Ishikawa (cell line): Measurements from ENCODE around the gene PUM1.

Experiments used
- CEBPB ChIP-seq: IDR thresholded peaks from 2 replicates; pipeline ENCODE4 v1.6.1; 2012
- CREB1 ChIP-seq: IDR thresholded peaks from 2 replicates; pipeline ENCODE4 v1.6.1; 2012; ENCODE audit warnings: low read depth
- EGR1 ChIP-seq: IDR thresholded peaks from 2 replicates; pipeline ENCODE4 v1.6.1; 2012
- EP300 ChIP-seq: IDR thresholded peaks from 2 replicates; pipeline ENCODE4 v1.6.1; 2012; ENCODE audit warnings: borderline replicate concordance
- FOXM1 ChIP-seq: IDR thresholded peaks from 2 replicates; pipeline ENCODE4 v1.6.1; 2012; ENCODE audit warnings: low read depth, borderline replicate concordance
- NFIC ChIP-seq: IDR thresholded peaks from 2 replicates; pipeline ENCODE4 v1.6.1; 2012
- RAD21 ChIP-seq: IDR thresholded peaks from 2 replicates; pipeline ENCODE4 v1.6.1; 2012; ENCODE audit warnings: low read depth
- TAF1 ChIP-seq: IDR thresholded peaks from 2 replicates; pipeline ENCODE4 v1.6.1; 2012; ENCODE audit warnings: low read depth, mild to moderate bottlenecking
- TCF12 ChIP-seq: IDR thresholded peaks from 2 replicates; pipeline ENCODE4 v1.6.1; 2012; ENCODE audit warnings: low read depth
- TEAD4 ChIP-seq: IDR thresholded peaks from 2 replicates; pipeline ENCODE4 v1.6.1; 2012
- YY1 ChIP-seq: IDR thresholded peaks from 2 replicates; pipeline ENCODE4 v1.6.1; 2012; ENCODE audit warnings: low read depth
- ZBTB7A ChIP-seq: IDR thresholded peaks from 2 replicates; pipeline ENCODE4 v1.6.1; 2012; ENCODE audit warnings: low read depth
- TF ChIP-seq, protein P1 (sequence below): IDR thresholded peaks from 2 replicates; pipeline ENCODE4 v1.6.1; 2012
- TF ChIP-seq, protein P2 (sequence below): IDR thresholded peaks from 2 replicates; pipeline ENCODE4 v1.6.1; 2012
- TF ChIP-seq, protein P3 (sequence below): IDR thresholded peaks from 2 replicates; pipeline ENCODE4 v1.6.1; 2012; ENCODE audit warnings: low read depth, mild to moderate bottlenecking

PUM1 gene

DNA sequence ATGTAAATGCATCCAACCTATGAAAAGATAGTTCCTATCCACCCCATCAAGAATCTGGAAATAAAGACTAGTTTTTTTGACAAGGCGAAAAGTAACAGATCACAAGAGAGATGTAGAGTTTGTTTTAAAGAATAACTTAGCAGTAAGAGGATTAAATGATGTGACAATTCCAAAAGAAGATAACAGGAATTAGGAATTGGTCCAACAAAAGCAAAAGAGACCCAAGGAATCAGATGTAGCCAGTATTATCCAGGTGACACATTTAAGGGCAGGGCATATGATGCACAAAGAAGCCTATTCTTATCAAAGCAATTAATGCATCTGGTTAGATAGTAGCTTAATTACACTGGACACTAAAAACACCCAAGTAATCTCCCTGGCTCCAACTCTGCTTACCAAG is 53.8 kb downstream of the PUM1 start:
- TF ChIP-seq NFIC (no peak), YY1 (no peak), ZBTB7A (no peak)
- TF ChIP-seq, protein P1, sequence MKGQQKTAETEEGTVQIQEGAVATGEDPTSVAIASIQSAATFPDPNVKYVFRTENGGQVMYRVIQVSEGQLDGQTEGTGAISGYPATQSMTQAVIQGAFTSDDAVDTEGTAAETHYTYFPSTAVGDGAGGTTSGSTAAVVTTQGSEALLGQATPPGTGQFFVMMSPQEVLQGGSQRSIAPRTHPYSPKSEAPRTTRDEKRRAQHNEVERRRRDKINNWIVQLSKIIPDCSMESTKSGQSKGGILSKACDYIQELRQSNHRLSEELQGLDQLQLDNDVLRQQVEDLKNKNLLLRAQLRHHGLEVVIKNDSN, result no peak

DNA sequence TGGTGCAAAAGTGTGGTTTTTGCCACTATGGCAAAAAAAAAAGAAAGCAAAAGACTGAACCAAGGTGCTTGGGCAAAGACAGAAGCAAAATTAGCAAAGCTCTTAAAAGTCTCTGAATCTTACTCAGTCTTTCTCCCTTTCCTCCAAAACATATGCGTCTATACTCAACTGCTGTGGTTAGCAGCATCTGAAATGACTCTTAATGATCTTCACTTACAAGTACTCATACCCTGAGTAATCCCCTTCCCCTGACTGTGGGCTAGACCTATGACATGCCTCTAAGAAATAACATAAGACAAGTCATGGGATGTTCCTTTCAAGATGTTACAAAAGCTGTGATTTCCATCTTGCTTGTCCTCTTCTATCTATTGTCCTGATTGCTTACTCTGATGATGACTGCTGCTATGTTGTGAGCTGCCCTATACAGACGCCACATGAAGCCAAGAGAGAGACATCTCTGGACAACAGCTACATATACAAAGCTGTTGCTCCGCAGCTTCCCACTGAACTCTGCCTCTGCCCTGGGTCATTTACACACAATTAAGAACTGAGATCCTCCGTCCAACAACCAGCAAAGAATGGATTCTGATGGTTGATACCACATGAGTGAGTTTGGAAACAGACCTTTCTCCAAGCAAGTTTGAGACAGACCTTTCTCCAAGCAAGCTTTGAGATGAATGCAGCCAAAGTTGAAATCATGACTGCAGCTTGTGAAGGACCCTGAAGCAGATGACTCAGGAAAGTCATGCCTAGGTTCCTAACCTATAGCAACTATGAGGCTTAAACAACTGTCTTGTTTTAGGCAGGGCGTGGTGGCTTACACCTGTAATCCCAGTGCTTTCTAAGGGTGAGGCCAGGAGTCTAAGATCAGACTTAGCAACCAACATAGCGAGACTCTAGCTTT is 55.2 kb downstream of the PUM1 start:
- TF ChIP-seq EP300, result no peak
- TF ChIP-seq TEAD4, result no peak
- TF ChIP-seq, protein P2, sequence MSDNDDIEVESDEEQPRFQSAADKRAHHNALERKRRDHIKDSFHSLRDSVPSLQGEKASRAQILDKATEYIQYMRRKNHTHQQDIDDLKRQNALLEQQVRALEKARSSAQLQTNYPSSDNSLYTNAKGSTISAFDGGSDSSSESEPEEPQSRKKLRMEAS, result no peak
- no peak for TF ChIP-seq TCF12
- TF ChIP-seq, protein P3, sequence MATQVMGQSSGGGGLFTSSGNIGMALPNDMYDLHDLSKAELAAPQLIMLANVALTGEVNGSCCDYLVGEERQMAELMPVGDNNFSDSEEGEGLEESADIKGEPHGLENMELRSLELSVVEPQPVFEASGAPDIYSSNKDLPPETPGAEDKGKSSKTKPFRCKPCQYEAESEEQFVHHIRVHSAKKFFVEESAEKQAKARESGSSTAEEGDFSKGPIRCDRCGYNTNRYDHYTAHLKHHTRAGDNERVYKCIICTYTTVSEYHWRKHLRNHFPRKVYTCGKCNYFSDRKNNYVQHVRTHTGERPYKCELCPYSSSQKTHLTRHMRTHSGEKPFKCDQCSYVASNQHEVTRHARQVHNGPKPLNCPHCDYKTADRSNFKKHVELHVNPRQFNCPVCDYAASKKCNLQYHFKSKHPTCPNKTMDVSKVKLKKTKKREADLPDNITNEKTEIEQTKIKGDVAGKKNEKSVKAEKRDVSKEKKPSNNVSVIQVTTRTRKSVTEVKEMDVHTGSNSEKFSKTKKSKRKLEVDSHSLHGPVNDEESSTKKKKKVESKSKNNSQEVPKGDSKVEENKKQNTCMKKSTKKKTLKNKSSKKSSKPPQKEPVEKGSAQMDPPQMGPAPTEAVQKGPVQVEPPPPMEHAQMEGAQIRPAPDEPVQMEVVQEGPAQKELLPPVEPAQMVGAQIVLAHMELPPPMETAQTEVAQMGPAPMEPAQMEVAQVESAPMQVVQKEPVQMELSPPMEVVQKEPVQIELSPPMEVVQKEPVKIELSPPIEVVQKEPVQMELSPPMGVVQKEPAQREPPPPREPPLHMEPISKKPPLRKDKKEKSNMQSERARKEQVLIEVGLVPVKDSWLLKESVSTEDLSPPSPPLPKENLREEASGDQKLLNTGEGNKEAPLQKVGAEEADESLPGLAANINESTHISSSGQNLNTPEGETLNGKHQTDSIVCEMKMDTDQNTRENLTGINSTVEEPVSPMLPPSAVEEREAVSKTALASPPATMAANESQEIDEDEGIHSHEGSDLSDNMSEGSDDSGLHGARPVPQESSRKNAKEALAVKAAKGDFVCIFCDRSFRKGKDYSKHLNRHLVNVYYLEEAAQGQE, result no peak
- no peak for TF ChIP-seq FOXM1
- no peak for TF ChIP-seq ZBTB7A
- TF ChIP-seq, protein P1, result no peak
- TF ChIP-seq RAD21, result no peak

DNA sequence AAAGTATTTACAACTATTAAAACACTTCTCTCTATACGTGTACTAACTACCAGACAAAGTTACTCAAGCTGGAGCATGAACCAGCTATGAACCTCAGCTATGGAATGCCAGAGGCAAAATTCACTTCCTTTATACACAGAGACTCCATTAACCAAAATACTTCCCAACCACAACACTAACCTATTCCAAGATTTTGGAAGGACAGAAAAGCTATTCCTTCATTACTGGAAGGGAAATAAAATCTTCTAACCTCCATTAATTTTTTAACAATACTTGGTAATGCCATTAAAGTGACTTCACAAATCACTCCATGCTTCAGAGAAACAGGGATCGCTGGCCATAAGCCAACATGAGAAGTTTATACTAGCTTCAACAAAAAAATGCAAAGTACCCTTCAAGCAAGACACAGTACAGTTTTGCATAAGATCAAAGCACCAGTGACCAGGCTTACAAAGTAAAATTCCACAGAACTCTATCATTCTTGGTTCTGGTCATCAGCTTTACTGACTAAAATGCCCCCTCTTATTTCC is 58.0 kb downstream of the PUM1 start:
- TF ChIP-seq CREB1, result no peak
- no peak for TF ChIP-seq YY1
- TF ChIP-seq EGR1, result no peak
- TF ChIP-seq FOXM1, result no peak
- TF ChIP-seq TCF12, result no peak
- no peak for TF ChIP-seq NFIC
- no peak for TF ChIP-seq TAF1

DNA sequence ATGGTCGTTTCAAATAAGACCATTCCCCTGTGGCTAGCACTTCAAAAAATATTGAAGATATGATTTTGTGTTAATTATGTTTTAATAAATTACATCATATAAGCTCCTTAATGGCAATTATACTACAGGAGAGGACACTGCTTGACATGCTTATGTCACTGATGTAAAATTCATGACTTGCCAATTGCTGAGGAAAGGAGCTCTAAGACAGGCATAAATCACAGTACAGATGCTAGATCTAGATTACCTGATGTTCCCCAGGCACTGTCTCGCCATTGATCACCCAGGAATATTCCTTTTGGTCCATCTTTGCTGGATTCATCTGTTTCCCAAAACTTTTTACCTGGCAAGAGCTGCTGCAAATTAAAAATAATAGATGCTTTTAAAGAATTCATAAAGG is 58.8 kb downstream of the PUM1 start:
- TF ChIP-seq TCF12, result no peak
- no peak for TF ChIP-seq RAD21
- TF ChIP-seq EP300, result no peak
- TF ChIP-seq, protein P2, result no peak
- no peak for TF ChIP-seq ZBTB7A
- TF ChIP-seq FOXM1, result no peak
- TF ChIP-seq, protein P3, result no peak
- TF ChIP-seq NFIC, result no peak
- no peak for TF ChIP-seq TEAD4
- no peak for TF ChIP-seq EGR1
- no peak for TF ChIP-seq YY1
- no peak for TF ChIP-seq CREB1
- no peak for TF ChIP-seq CEBPB
- TF ChIP-seq TAF1, result no peak
- TF ChIP-seq, protein P1, result no peak

DNA sequence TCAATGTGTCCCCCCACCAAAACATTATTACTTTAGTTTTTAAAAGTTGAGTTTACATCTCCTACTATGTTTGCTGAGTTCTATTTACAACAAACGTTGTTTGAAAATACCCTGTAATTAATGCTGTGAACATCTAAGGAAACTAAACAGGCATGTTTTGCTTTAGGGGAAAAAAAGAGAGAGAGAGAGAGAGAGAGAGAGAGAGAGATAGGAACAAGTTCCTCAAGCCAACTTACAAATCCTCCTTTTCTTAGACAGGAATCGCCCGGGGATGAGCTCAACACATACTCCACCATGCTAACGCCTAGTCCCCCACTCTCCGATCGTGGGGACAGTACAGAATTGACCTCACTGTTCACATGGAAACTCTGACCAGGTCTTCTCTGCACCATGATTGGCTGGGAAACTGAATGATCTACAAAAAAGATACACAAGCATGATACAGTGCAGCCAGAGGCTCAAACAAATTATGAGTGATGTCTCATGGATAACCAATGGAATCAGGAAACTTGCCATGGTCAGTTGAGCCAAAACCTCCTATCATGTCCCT is 59.8 kb downstream of the PUM1 start:
- no peak for TF ChIP-seq TAF1
- TF ChIP-seq FOXM1, result no peak
- no peak for TF ChIP-seq EP300
- TF ChIP-seq, protein P1, result no peak
- TF ChIP-seq, protein P2, result no peak
